CD4-positive, alpha-beta T cell treated with Interleukin-6 for 4 hours (primary cell): ENCODE data around the gene SPDL1.
"Not testable (repeated sequence)": the region's sequence is repeated elsewhere in the genome, so short reads cannot be mapped to it uniquely, and the experiment has no call there.

ENCODE experiments used
- DNase-seq: peaks from one replicate; pipeline ENCODE4 v3.0.0-alpha.2; 2020; ENCODE audit warnings: mixed read lengths

SPDL1 gene

DNA sequence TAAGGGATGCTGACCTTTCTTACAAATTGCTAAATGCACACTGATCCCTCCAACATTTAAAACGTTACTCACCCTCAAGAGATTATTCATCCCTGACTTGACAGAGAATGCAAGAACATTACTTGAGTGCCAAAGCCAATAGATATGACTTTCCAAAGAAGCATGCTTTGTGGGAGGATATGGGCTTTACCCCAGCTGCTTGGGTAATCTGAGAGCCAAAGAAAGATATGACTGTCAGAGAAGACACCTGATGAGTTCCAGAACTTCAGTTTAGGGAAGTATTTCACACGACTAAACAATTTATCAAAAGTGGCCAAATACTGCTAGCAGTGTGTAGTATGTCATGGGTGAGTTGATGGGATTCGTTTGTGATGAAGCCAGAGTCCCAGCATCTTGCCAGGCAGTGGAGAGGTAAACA lies 7.4 kb upstream of the SPDL1 start:
- no peak for DNase-seq

GRCh38 chr5:169577951-169578350 lies 5.6 kb upstream of the SPDL1 start:
- DNase-seq: no peak

GRCh38 chr5:169580964-169581363 lies 2.6 kb upstream of the SPDL1 start:
- DNase-seq: no peak

DNA sequence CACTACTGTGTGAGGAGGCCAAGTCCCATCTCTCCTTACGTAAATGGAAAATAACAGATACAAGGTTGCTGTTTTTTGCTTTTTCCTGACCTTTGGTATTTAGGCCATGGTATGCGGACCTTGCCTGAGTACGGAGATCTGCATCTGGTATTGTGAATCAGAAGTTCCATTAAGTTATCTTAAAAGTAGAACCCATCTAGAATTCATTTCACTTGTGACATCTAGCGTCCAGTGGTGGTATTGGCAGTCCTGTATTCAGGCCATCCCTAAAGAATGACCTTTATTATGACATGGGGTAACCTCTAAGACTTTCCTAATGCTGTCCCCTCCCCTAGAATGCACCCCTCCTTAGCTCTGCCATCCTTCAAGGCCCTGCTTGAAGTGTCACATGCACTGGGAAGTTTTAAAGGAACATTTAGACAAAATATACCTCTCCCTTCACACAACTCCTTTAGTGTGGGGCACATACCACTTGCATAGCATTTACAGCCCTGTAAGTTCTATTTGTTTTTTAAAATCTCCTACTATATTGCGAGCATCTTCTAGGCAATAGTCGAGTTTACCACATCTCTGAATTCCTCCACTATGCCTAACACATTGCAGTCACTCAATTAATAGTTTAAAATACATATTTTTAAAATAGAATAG lies 1.9 kb upstream of the SPDL1 start:
- DNase-seq: peak; percentile 61

DNA sequence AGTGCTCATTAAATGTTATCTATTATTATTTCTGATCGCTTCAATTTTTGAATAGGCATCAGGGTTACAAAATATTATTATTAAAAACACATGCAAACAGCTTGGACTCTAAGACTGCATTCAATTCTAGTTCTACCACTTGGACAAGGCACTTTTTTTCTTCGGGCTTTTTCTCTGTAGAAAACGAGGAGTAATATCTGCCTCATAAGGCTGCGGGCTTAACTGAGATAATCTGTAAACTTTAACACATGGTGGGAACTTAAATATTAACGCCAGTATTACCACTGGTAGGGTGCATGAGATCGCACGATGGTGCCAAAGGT lies 511 bp upstream of the SPDL1 start:
- DNase-seq: no peak

DNA sequence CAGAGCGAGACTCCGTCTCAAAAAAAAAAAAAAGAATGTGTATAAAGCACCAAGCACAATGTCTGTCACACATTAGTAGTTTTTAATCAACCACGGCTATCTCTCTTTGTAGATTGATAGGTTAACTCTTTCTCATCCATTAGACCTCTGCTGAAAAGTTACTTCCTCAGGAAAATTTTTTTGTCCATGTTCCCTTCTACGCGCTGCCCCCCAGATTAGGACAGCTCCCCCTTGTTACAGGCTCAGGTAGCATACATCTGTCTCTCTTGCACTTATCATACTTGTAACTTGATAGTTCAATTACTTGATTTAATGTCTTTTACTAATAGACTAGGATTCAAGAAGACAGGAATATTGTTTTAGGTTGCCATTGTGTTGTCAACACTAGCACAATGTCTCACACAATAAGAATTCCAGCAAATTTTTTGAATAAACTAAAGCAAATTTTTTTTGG lies 1.5 kb downstream of the SPDL1 start:
- no peak for DNase-seq

DNA sequence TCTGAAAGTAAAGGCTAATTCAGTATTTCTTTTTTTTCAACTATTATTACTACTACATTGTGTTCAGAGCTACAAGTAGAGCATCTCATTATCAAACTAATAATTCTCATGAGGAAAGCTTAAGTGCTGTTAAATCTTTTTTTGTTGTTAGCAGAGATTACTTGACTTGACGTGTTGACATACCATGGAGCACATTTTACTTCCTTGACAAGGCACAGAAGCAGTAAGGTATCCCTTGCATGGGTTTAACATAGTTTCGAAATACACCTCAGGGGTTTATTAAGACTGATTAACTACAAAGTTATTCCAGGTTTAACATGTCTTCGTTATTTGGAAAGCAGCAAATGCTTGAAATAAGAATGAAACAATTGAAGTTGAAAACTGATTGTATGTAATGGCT lies 7.0 kb downstream of the SPDL1 start:
- no peak for DNase-seq

GRCh38 chr5:169591636-169592035 lies 8.1 kb downstream of the SPDL1 start:
- DNase-seq: no peak

- no peak for DNase-seq
Measured at GRCh38 chr5:169592937-169593650, 9.5 kb downstream of the SPDL1 start.

GRCh38 chr5:169595172-169595820 lies 11.7 kb downstream of the SPDL1 start:
- no peak for DNase-seq

GRCh38 chr5:169599451-169599850 lies 15.9 kb downstream of the SPDL1 start:
- DNase-seq: no peak

DNA sequence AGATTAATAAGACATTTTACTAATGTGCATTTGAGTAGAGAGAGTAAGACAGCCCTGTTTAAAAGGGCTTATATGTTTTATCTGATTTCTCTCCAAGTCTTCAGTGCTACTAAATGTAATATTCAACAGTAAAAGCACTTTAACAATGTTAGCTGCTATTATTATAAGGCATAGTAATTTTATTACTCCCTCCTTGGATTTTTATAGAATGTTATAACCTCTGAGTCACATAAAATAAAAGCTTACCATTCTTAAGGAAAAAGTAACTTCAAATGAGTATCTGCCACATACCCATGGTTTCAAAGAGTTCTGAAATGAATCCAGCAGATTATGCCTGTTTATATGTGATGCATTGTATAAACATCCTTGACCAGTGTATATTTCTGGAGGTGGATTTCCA lies 19.0 kb downstream of the SPDL1 start:
- no peak for DNase-seq

DNA sequence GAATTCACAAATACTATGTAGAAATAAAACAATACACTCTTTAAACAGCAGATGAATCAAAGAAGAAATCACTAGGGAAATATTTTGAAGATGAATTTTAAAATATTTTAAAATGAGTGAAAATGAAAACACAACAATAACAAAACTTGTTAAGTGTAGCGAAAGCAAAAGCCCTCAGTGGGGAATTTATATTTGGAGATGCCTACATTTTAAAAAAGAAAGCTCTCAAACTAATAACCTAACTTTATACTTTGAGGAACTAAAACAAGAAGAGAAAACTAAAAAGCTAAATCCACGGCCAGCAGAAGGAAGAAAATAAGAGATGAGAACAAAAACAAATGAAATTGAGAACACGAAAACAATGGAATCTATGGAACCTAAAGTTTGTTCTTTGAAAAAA lies 22.7 kb downstream of the SPDL1 start:
- no peak for DNase-seq

- no peak for DNase-seq
Measured at GRCh38 chr5:169607882-169608281, 24.3 kb downstream of the SPDL1 start.

GRCh38 chr5:169609716-169610115 lies 26.1 kb downstream of the SPDL1 start:
- no peak for DNase-seq

DNA sequence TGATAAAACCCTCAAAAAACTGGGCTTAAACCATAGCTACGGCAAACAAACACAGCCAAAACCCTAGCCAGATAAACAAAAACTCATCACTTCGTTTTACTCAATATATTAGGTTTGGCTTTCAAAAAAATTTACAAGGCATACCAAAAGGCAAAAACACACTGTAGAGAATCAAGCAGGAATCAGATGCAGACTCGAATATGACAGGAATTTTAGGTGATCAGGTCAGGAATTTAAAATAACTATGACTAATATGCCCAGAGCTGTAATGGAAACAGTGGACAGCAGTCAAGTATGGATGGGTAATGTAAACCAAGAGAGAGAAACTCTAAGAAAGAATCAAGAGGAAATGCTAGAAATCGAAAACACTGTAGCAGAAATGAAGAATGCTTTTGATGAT lies 27.0 kb downstream of the SPDL1 start:
- no peak for DNase-seq

DNA sequence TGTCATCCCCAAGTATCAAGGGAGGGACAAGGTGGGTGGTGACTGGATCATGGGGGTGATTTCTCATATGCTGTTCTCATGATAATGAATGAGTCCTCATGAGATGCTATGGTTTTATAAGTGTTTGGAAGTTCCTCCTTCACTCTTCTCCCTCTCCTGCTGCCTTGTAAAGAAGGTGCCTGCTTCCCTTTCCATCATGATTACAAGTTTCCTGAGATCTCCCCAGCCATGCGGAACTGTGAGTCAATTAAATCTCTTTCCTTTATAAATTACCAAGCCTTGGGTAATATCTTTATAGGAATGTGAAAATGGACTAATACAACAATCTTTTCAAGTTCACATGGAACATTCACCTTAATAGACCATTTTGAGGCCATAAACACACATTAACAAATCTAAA lies 32.0 kb downstream of the SPDL1 start:
- no peak for DNase-seq

DNA sequence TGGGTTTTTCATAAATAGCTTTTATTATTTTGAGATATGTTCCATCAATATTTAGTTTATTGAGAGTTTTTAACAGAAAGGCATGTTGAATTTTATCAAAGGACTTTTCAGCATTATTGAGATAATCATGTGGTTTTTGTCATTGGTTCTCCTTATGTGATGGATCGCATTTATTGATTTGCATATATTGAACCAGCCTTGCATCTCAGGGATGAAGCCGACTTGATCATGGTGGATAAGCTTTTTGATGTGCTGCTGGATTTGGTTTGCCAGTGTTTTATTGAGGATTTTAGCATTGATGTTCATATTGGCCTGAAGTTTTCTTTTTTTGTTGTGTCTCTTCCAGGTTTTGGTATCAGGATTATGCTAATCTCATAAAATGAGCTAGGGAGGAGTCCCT lies 40.7 kb downstream of the SPDL1 start:
- DNase-seq: not testable (repeated sequence)

DNA sequence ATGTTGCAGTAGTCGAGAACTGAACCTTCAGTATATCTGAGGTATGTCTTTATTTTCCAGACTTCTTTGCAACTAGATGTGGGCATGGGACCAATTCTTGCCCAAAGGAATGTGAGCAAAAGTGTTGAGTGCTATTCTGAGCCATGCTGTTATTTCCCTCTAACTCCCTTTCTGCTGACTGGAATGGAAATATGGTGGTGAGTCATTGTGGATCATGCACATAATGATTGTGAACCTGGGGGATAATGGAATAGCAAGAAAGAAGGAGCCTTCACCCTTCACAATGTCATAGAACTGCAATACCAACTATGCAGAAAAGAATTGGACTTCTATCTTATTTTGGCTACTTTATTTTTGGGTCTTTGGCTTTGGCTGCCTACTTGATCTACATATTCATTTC lies 43.2 kb downstream of the SPDL1 start:
- no peak for DNase-seq

GRCh38 chr5:169627551-169627950 lies 44.0 kb downstream of the SPDL1 start:
- DNase-seq: no peak

DNA sequence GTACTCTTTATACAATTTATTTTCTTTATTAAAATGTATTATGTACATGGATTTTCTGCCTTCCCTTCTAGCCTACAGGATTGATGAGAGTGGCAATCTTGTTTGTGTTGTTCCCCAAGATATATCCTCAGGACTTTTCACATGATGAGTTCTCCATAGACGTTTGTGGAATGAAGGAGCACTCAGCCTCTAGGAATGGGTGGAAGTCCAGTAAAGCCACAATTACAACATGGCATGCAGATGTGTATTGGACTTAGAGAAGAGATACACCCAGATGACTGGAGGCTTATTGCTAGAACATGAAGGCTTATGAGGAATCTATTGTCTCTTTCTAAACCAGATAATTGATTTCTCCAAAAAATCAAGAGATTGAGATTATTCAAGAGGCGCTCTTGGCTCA lies 45.3 kb downstream of the SPDL1 start:
- DNase-seq: no peak

DNA sequence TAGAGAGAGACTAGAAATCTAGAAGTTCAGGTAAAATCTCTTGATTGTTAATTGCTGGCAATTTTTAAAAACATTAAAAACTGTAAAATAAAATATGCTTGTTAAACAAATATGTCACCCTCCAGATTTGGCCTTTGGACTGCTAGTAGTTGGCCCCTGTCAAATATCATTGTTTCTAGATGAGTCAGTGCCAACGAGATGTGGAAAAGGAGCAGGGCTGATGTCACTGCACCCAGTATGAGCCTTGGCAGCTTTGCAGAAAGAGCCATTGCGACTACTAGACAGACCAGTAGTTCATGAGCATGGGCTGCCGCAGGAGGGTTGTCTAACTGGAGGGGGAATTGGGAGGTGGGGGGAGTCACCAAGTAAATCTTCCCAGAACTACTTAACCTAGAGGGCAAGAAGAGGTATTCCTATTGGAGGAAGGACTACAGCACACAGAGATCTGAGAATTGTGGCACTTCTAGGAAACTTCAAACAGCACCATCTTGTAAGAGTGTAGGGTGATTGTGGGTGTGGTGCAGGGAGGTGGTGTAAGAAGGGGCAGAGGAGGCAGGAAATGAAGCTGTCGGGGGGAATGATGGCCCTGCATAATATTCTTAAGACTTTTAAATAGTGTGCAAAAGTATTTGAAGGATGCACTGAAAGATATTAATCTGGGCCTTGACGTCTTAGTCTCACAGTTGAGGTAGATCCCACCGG lies 46.4 kb downstream of the SPDL1 start:
- DNase-seq: no peak

DNA sequence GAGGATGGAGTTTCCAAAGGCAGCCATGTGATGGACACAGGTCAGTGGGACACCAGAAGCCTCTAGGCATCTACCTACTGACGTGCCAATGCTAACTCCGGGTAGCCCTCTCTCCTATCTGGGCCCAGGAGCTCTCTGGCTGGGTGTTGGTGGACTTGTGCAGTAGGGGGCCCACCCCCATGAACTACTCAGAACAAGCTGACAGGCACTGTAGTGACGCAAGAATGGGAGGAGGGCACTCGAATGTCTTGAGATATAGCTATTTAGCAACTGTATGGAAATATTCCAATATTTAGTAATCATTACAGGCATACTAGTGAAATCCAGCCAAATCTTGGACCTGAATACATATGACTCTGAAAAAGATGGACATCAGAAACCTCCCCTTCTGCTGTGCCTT lies 47.8 kb downstream of the SPDL1 start:
- no peak for DNase-seq

DNA sequence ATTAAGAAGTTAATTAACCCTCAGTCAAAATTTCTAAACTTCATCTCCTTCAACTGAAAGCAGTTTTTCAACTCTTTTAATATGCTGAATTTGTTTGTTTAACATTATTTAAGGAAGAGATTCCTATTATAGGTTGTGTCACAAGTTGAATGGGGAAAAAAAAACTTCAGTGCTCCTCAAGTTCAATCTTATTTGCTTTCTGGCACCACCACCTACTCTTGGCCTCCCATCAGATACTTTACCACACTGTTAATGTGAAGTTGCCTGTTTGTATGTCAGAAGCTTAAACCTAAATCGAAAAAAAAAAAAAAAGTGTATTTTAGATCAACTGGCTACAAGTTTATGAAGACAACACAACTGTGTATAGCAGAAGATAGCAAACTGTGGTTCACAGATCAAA lies 49.4 kb downstream of the SPDL1 start:
- no peak for DNase-seq
